ENCODE data around the gene PDE4B. TPM values are rescaled to one million over a fixed set of nuclear protein-coding genes. Genes with fewer than 3 reads are reported as not detected.
"Not testable (repeated sequence)": the region's sequence is repeated elsewhere in the genome, so short reads cannot be mapped to it uniquely, and the experiment has no call there.

The PDE4B gene
- total RNA-seq, 2 donors from 2014 or later, result 18.1 to 55.4 TPM

- no peaks in the 10 kb centered on the region for H3K9me3 ChIP-seq
- H3K4me3 ChIP-seq, result no peak overlapping the region
- no peak overlapping the region for H3K27ac ChIP-seq
- TF ChIP-seq POLR2A (IDR thresholded peaks at IDR 0.05) (no peak), POLR2AphosphoS5 (IDR thresholded peaks at IDR 0.05) (no peak)
- TF ChIP-seq, protein P1, sequence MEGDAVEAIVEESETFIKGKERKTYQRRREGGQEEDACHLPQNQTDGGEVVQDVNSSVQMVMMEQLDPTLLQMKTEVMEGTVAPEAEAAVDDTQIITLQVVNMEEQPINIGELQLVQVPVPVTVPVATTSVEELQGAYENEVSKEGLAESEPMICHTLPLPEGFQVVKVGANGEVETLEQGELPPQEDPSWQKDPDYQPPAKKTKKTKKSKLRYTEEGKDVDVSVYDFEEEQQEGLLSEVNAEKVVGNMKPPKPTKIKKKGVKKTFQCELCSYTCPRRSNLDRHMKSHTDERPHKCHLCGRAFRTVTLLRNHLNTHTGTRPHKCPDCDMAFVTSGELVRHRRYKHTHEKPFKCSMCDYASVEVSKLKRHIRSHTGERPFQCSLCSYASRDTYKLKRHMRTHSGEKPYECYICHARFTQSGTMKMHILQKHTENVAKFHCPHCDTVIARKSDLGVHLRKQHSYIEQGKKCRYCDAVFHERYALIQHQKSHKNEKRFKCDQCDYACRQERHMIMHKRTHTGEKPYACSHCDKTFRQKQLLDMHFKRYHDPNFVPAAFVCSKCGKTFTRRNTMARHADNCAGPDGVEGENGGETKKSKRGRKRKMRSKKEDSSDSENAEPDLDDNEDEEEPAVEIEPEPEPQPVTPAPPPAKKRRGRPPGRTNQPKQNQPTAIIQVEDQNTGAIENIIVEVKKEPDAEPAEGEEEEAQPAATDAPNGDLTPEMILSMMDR (IDR thresholded peaks at IDR 0.05), result no peak
- H3K27me3 ChIP-seq (replicated peaks; ENCODE audit: insufficient read depth), result no peaks in the 10 kb centered on the region
- peaks cover 10% of the 10 kb centered on the region for H3K4me1 ChIP-seq (replicated peaks)
- H3K36me3 ChIP-seq, result no peaks in the 10 kb centered on the region
- intact Hi-C loops (cut with DNase I), result no loop called here
- DNase-seq (ENCODE audit: low spot score), result no peak
Observed at GRCh38 chr1:66313429-66313828, 520.7 kb downstream of the PDE4B start.

DNA sequence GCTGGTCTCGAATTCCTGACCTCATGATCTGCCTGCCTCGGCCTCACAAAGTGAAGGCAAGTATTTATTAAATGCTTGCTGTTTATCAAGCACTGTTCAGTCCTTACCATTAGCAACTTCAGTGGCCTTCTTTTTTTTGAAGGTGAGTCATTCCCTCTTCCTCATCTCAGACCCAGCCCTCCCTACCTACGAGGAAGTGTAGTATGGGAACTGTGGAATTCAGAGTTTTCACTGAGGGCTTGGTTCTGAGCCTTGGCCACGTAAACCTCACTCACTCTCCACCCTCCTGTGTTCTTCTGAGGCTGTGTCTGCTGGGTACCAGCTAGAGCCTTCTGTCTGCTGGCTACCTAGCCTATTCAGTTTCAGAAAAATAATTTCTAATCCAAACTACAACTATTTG, 523.0 kb downstream of the PDE4B start:
- H3K27ac ChIP-seq, result peak overlapping the region; percentile 27 to 77
- H3K4me1 ChIP-seq (replicated peaks), result peaks cover 10% of the 10 kb centered on the region
- no peaks in the 10 kb centered on the region for H3K36me3 ChIP-seq
- intact Hi-C loops (cut with DNase I), result no loop called here
- 71% methylated on average over 4 of the region's 4 CpGs for WGBS
- DNase-seq (ENCODE audit: low spot score), result peak; percentile 16
- no peaks in the 10 kb centered on the region for H3K27me3 ChIP-seq (replicated peaks; ENCODE audit: insufficient read depth)
- no peaks in the 10 kb centered on the region for H3K9me3 ChIP-seq
- TF ChIP-seq, protein P1 (IDR thresholded peaks at IDR 0.05), result no peak
- TF ChIP-seq POLR2AphosphoS5 (IDR thresholded peaks at IDR 0.05), result no peak
- TF ChIP-seq POLR2A (IDR thresholded peaks at IDR 0.05), result no peak
- H3K4me3 ChIP-seq, result no peak overlapping the region

- H3K4me3 ChIP-seq, result no peak overlapping the region
- H3K36me3 ChIP-seq, result no peaks in the 10 kb centered on the region
- intact Hi-C loops (cut with DNase I), result no loop called here
- DNase-seq (ENCODE audit: low spot score), result peak; percentile 13
- H3K9me3 ChIP-seq, result no peaks in the 10 kb centered on the region
- H3K4me1 ChIP-seq (replicated peaks), result peaks cover 10% of the 10 kb centered on the region
- no peaks in the 10 kb centered on the region for H3K27me3 ChIP-seq (replicated peaks; ENCODE audit: insufficient read depth)
- TF ChIP-seq, protein P1 (IDR thresholded peaks at IDR 0.05), result no peak
- TF ChIP-seq POLR2AphosphoS5 (IDR thresholded peaks at IDR 0.05), result peak; percentile 39
- WGBS, result 15% methylated on average over 3 of the region's 3 CpGs
- peak overlapping the region; percentile 69 to 77 for H3K27ac ChIP-seq
Observed at GRCh38 chr1:66316464-66317247, 524.0 kb downstream of the PDE4B start.

- DNase-seq (ENCODE audit: low spot score), result no peak
- TF ChIP-seq, protein P1 (IDR thresholded peaks at IDR 0.05), result no peak
- TF ChIP-seq POLR2A (IDR thresholded peaks at IDR 0.05) (no peak), POLR2AphosphoS5 (IDR thresholded peaks at IDR 0.05) (no peak)
- H3K36me3 ChIP-seq, result no peaks in the 10 kb centered on the region
- no peak overlapping the region for H3K4me3 ChIP-seq
- WGBS, result 42% methylated on average over 1 of the region's 1 CpG
- H3K9me3 ChIP-seq, result no peaks in the 10 kb centered on the region
- intact Hi-C loops (cut with DNase I), result no loop called here
- no peaks in the 10 kb centered on the region for H3K27me3 ChIP-seq (replicated peaks; ENCODE audit: insufficient read depth)
- H3K27ac ChIP-seq, result peak overlapping the region; percentile 69 to 77
- H3K4me1 ChIP-seq (replicated peaks), result peaks cover 10% of the 10 kb centered on the region
Observed at GRCh38 chr1:66317248-66317515, 524.5 kb downstream of the PDE4B start.

DNA sequence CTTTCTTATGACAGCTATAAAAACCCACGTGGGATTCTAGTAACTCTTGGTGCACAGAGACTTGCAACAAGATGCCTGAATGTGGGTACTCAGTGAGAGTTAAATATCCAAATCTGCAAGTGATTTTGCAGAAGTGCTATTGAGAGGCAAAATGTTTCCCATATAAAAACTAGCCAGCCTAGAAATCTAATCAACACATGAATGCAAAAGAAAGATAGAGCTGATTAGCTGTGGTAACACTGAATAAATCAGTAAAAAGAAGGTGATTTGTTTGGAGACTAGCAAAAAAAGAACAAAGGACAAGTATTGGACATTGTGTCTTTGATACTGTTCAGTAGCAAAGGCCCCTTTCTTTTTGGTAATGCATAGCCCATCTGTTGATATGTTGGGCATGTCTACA, 527.5 kb downstream of the PDE4B start:
- no peak for DNase-seq (ENCODE audit: low spot score)
- Histone ChIP-seq H3K4me3 (no peak overlapping the region), H3K4me1 (replicated peaks) (peaks cover 10% of the 10 kb centered on the region), H3K27me3 (replicated peaks; ENCODE audit: insufficient read depth) (no peaks in the 10 kb centered on the region), H3K9me3 (no peaks in the 10 kb centered on the region), H3K27ac (no peak overlapping the region), H3K36me3 (no peaks in the 10 kb centered on the region)
- intact Hi-C loops (cut with DNase I), result no loop called here
- 39% methylated on average over 1 of the region's 1 CpG for WGBS
- TF ChIP-seq, protein P1 (IDR thresholded peaks at IDR 0.05), result no peak
- TF ChIP-seq POLR2AphosphoS5 (IDR thresholded peaks at IDR 0.05), result no peak
- no peak for TF ChIP-seq POLR2A (IDR thresholded peaks at IDR 0.05)

GRCh38 chr1:66322462-66322861, 529.8 kb downstream of the PDE4B start:
- WGBS, result 94% methylated on average over 2 of the region's 2 CpGs
- H3K9me3 ChIP-seq; H3K27ac ChIP-seq; H3K36me3 ChIP-seq; H3K27me3 ChIP-seq (replicated peaks; ENCODE audit: insufficient read depth); H3K4me1 ChIP-seq (replicated peaks); H3K4me3 ChIP-seq; DNase-seq (ENCODE audit: low spot score); intact Hi-C loops (cut with DNase I): not testable (repeated sequence)
